ENCODE results near the gene UBASH3A.

Gene UBASH3A

GRCh38 chr21:42434884-42435283 lies 31.2 kb downstream of the UBASH3A start:
- DNase-seq = no peak

DNA sequence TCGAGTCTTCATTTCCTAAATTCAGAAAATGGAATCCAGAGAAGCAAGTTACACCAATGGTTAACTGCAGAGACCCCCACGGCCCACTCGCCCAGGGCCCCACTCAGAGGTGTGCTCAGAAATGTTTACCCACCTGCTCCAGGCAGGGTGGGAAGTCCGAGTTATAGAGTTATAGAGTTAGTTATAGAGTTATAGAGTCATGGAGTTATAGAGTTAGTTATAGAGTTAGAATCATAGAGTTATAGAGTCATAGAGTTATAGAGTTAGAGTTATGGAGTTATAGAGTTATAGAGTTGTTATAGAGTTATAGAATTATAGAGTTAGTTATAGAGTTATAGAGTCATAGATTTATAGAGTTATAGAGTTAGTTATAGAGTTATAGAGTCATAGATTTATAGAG lies 31.7 kb downstream of the UBASH3A start:
- no peak for DNase-seq

GRCh38 chr21:42435833-42436232 lies 32.1 kb downstream of the UBASH3A start:
- no peak for DNase-seq

DNA sequence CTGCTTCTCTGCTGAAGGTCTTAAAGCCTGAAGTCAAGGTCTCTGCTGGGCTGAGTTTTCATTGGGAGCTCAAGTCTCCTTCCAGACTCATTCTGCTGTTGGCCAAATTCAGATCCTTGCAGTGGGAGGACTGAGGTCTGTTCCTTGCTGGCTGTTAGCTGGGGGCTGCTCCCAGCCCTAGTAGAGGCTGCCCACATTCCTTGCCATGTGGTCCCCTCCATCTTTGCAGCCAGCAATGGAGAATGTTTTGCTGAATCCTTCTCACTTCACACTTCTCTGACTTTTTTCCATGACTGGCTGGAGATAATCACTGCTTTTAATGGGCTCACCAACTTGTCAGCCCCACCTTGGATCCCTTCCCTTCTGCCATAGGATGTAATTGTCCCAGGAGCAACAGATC lies 33.2 kb downstream of the UBASH3A start:
- no peak for DNase-seq

DNA sequence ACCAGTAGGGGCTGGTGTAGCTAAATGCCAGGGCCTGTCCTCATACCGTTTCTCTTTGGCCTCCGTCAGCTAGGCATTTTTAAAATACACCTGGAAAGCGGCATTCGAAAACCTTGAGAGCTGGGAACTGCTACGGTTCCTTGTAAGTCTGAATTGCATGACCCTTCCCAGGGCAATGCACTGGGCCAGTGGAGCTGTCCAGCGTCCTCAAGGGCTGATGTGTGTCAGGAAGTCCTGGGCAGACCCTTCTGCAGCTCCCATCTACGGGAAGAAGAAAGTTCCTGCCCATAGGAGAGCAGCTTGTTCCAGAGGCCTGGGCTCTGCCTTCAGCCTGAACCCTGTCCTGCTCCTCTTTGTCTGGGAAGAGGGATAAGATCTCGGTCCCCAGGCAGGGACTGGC lies 34.1 kb downstream of the UBASH3A start:
- no peak for DNase-seq

DNA sequence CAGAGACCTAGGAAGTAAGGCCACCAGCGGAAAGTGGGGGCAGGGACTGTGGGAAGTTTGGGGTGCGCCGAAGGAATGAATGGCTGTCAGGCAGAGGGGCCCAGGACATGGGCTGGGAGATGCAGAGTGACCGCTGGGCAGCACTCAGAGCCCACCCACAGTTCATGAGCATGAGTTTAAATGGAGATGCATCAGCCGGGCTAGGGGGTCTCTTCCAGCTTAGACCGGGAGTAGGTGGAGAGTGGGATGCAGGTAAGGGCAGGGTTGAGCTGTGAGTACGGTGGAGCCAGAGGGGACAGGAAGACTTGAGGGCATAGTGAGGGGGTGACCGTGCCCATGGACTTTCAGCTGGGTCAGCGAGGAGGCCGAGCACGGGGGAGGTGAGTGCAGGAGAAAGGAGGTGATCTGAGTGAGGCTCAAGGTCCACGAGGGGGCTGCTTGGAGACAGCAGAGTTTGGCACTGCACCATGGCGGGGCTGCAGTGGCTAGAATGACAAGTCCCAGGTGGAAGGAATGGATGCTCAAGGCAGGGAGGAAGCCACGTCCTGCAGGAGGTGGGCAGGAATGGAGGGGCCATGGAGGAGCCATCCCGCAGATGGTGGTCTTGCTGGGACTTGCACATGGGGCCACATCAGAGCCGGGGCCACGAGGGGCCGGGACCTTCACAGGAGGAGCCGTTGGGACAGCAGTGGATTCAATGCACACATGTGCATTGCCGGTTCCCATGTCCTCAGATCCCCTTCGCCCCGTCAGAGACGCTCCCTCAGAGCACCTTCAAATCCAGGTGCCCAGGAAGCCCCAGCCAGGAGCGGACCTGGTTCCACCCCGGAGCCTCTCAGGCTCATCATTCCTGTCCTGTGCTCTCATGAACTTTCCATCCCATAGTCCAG lies 34.9 kb downstream of the UBASH3A start:
- no peak for DNase-seq

DNA sequence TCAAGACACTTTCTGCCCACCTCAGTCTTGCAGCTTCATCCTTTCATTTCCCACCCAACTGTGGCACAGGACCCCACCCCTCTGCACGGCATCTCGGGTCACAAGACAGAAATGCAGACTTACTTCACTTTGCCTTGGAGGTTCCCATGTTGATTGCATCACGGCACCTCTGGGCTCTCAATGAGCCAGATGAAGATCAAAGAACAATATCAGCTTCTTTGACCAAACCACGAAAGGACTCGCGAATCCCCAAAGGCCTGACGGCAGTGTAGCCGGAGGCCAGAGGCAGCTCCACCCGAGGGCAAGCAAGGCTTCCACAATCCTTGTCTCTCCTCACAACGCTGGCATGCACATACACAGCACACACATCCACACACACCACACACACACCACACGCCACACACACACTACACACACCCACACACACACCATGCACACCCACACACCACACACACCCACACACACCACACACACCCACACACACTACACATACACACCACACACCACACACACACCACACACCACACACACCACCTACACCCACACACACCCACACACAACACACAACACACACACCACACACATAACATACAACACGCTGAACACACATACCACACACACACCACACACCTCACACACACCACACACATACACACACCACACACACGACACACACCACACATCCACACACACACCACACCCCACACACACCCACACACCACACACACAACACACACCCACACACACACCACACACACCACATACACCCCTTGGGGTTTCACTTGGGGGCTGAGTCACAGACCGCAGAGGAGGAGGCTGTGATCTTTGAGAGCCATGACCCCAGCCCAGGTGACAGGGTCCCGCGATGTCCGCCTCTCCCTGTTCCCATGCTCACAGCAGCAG lies 35.8 kb downstream of the UBASH3A start:
- no peak for DNase-seq

DNA sequence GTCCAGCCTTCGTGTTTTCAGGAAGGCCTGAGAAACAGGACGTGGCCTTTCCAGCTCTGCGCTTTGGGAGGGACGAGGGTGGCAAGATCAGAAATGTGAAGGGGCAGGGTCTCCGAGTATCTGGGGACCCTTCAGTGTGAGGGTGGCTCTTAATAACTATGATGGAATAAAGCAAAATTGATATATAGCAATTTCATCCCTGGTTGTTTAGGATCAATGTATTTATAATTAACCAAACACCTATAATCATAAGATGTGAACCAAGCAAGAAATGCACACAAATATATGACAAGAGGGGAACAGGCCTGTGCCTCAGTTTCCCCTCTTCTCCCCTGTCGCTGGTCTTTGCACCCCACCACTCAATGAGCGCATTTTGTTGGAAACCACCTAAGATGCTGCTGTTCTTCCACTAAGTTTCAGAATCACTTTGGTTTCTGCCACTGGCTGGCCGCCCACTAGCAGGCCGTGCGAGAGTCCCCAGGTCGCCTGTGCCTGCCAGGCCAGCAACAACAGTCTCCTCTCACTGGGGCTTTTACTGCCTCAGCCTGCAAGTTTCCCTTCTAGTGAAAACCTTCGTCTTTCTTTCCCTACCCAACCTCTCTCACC lies 36.6 kb downstream of the UBASH3A start:
- no peak for DNase-seq

- DNase-seq = no peak
Observed at GRCh38 chr21:42441963-42442362, 38.3 kb downstream of the UBASH3A start.

- DNase-seq = no peak
Observed at GRCh38 chr21:42443181-42443785, 39.6 kb downstream of the UBASH3A start.

DNA sequence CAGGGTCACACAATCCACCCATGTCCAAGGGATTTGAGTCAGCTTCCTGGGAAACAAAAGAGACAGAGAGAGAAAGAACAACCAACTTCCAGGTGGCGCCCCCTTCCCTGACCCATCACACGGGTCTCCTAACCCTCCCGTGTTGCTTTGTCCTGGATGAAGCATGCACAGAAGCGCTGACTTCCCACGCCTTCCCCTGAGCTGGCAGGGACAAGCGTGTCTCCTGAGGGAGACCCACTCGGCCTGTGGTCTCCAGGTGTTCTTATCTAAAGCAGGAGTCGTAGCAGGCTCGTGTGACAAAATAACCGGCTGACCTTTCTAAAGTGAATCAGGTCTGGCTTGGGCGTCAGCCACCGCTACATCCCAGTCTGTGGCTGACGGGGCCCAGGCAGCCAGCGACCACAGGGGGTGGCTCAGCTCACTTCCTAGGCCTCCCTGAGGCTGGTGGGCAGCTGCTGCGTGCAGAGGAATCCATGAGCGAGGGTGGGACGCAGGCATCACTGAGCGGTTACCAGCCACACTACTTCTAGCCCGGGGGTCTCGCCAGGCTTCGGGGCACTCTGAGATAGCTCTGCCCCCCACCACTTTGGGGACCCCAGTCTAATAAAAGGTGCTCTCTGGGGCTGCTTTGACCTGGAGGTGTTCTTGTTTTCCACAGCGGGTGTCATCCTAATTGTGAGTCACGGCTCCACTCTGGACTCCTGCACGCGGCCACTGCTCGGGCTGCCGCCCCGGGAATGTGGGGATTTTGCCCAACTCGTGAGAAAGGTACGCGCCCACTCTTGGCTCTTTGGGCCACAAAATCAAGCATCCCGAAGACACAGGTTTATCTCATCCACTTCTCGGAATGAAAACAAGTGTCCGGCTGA lies 40.4 kb downstream of the UBASH3A start:
- DNase-seq = no peak

GRCh38 chr21:42444745-42445059 lies 41.0 kb downstream of the UBASH3A start:
- DNase-seq = no peak

- no peak for DNase-seq
Observed at GRCh38 chr21:42445311-42445710, 41.6 kb downstream of the UBASH3A start.

DNA sequence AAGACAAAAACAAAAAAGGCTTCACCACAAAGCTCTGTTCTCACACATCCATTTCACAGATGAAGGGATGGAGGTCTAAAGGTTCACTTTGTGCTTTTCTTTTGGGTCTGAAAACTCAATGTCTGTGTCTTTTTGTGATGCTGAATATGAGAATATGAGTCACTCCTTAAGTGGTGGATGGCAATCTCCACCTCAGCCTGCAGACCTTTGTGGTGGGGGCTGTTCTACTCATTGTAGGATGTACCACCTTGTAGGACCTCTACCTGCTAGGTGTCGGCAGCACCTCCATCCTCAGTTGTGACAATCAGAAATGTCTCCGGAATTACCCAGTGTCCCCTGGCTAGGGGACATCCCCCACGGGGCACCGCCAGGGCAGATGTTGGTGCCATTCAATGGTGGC lies 42.8 kb downstream of the UBASH3A start:
- no peak for DNase-seq

DNA sequence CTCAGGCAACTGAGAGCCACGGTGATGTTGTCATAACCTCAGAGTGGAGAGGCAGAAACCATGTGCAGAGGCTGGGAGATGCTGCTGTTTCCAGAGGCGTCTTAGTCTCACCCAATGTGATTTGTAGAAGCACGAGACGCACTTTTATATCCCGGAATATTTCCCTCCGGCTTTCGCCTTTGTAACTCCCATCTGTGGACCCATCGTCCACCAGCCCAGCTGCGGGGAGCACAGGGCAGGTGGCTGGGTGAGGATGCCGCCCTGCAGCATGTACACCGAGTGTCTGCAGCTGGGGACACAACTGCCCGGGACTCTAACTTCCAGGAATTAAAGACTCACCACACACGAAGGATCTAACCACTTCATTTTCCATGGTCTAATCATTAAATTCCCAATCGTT lies 43.5 kb downstream of the UBASH3A start:
- DNase-seq = no peak

DNA sequence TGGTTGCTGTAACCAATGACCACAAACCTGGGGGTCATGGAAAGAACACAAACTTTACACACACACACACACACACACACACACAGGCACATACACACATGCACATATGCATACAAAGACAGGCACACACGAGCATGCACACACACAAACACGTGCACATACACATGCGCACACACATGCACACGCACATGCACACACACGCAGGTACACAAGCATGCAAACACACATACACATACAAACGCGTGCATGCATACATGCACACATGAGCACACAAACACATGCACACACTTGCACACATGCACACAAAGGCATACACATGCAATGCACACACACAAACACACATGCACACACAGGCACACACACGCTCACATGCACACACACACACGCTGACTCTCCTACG lies 44.0 kb downstream of the UBASH3A start:
- DNase-seq = no peak

- DNase-seq = no peak
Observed at GRCh38 chr21:42448686-42449085, 45.0 kb downstream of the UBASH3A start.

GRCh38 chr21:42451941-42452340 lies 48.2 kb downstream of the UBASH3A start:
- no peak for DNase-seq

DNA sequence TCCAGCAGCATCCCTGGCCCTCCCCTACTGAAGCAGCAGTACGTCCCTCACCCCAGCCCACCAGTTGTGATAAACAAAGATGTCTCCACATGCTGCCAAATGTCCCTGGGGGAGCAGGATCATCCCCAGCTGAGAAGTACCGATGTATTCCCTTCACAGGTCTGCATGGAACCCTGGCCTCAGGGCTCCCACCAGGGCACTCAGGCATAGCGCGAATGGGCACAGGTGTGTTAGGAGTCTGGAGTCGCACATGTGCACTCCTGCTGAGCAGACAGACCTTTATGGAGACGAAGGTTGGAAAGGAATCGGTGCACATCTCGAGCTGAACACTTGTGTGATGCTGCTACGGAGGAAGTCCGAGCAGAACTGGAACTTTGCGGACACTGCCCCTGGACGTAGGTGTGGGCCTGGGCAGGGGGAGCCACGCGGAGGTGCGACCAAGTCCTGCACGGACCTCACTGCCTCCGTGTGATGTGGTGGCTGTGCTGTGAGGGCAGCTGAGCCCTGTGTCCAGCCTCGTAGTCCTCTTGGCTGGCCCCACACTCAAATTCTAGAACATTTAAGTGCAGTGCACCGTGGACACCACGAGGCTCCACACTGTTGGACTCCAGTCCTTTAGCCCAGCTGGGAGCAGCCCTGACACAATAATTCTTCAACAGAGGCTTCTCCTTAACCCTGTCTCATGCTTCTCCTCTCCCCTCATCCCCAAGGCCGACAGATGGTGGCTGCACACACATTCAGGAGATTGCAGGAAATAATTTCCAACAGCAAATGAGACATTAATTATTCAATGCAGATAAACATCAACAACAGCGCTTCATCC lies 48.9 kb downstream of the UBASH3A start:
- peak; percentile 14 for DNase-seq

DNA sequence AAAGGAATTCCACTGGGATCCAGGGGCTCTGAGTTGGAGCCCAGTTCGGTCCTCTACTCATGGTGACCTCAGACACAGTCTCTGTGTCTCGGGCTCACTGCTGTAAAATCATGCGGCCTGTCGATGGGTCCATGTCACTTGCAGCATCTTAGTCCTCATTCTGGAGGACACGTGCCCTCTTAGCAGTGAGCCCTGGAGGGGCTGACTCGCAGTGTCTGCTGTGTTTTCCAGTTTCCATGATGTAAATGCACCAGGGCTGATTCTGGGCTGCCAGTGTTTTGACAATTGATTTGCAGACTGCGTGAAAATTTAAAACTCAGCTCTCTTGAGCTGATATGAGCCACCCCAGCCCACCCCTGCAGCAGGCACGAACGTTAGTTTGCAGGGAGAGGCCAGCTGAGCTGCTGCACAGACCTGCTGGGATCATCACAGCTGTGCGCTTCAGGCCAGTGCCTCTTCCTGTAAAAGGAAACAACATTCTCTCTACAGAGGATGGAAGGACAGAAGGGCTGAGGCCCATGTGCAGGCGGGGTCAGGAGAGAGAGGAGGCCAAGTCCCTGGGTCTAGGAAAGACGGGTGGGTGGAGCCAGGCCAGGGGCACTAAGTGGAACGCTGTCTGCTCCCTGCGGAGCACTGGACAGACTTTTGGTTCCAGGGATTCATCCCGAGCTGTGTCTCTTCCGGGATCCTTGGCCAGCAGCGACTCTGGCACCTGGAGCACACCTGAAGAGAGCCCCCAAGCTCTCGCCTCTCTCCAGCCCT lies 49.7 kb downstream of the UBASH3A start:
- DNase-seq = no peak

Measured in NCI-H1694 (cell line).